ENCODE data around the gene RBFOX2.

RBFOX2 gene

GRCh38 chr22:35866651-35867050 is 162.0 kb downstream of the RBFOX2 start:
- DNase-seq (ENCODE audit: low read depth in 2 of 2), result no peak

GRCh38 chr22:35864545-35865165 is 164.0 kb downstream of the RBFOX2 start:
- no peak for DNase-seq (ENCODE audit: low read depth in 2 of 2)

- no peak for DNase-seq (ENCODE audit: low read depth in 2 of 2)
Measured at GRCh38 chr22:35863432-35863831, 165.2 kb downstream of the RBFOX2 start.

- DNase-seq (ENCODE audit: low read depth in 2 of 2), result no peak
Measured at GRCh38 chr22:35862697-35863096, 165.9 kb downstream of the RBFOX2 start.

- DNase-seq (ENCODE audit: low read depth in 2 of 2), result no peak
Measured at GRCh38 chr22:35861451-35861850, 167.2 kb downstream of the RBFOX2 start.

GRCh38 chr22:35860837-35861236 is 167.8 kb downstream of the RBFOX2 start:
- DNase-seq (ENCODE audit: low read depth in 2 of 2), result no peak

- no peak for DNase-seq (ENCODE audit: low read depth in 2 of 2)
Measured at GRCh38 chr22:35860087-35860733, 168.4 kb downstream of the RBFOX2 start.

- DNase-seq (ENCODE audit: low read depth in 2 of 2), result no peak
Measured at GRCh38 chr22:35854334-35854733, 174.3 kb downstream of the RBFOX2 start.

GRCh38 chr22:35852076-35852475 is 176.5 kb downstream of the RBFOX2 start:
- DNase-seq (ENCODE audit: low read depth in 2 of 2), result no peak

- no peak for DNase-seq (ENCODE audit: low read depth in 2 of 2)
Measured at GRCh38 chr22:35850831-35851230, 177.8 kb downstream of the RBFOX2 start.

GRCh38 chr22:35846804-35847203 is 181.8 kb downstream of the RBFOX2 start:
- DNase-seq (ENCODE audit: low read depth in 2 of 2), result no peak

GRCh38 chr22:35844886-35845285 is 183.7 kb downstream of the RBFOX2 start:
- DNase-seq (ENCODE audit: low read depth in 2 of 2), result no peak

- no peak for DNase-seq (ENCODE audit: low read depth in 2 of 2)
Measured at GRCh38 chr22:35842954-35843353, 185.7 kb downstream of the RBFOX2 start.

GRCh38 chr22:35842519-35842913 is 186.1 kb downstream of the RBFOX2 start:
- no peak for DNase-seq (ENCODE audit: low read depth in 2 of 2)

GRCh38 chr22:35841907-35842518 is 186.6 kb downstream of the RBFOX2 start:
- no peak for DNase-seq (ENCODE audit: low read depth in 2 of 2)

GRCh38 chr22:35840302-35840739 is 188.3 kb downstream of the RBFOX2 start:
- no peak for DNase-seq (ENCODE audit: low read depth in 2 of 2)

GRCh38 chr22:35839841-35840301 is 188.8 kb downstream of the RBFOX2 start:
- no peak for DNase-seq (ENCODE audit: low read depth in 2 of 2)

- DNase-seq (ENCODE audit: low read depth in 2 of 2), result no peak
Measured at GRCh38 chr22:35838855-35839576, 189.6 kb downstream of the RBFOX2 start.

GRCh38 chr22:35837101-35837727 is 191.4 kb downstream of the RBFOX2 start:
- DNase-seq (ENCODE audit: low read depth in 2 of 2), result no peak

GRCh38 chr22:35835998-35836691 is 192.5 kb downstream of the RBFOX2 start:
- DNase-seq (ENCODE audit: low read depth in 2 of 2), result no peak

- no peak for DNase-seq (ENCODE audit: low read depth in 2 of 2)
Measured at GRCh38 chr22:35835267-35835997, 193.2 kb downstream of the RBFOX2 start.

Data from stimulated activated CD4-positive, alpha-beta T cell treated with anti-CD3 and anti-CD28 coated beads, Interleukin-15, amount 100 ng/mL, for 48 hours (primary cell).